ENCODE results near the gene FBN2.

FBN2 gene

DNA sequence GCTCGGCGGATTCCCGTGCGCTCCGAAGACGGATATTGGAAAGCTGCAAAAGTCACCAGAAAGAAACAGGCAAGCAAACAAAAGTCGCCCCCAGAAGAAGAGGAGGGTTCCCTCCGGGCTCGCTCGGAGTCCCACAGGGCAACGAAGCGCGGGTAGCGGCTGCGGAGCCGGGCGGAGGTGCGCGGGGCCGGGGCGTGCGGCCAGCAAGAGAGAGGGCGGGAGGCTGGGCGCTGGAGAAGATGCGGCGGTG is at the start of gene FBN2:
FBN2 (minus strand) TSS at position 246 of the 250 bp plus-strand sequence. CDS start 642 bp downstream, outside the sequence.
- no peak for DNase-seq (ENCODE audit: low read depth)
- TF ChIP-seq CTCF (IDR thresholded peaks at IDR 0.05; ENCODE audit: control insufficient read depth, extremely low read depth, insufficient read depth): no peak
- H3K4me3 ChIP-seq (ENCODE audit: low read depth, low read length): no peak within 1 kb of the TSS

DNA sequence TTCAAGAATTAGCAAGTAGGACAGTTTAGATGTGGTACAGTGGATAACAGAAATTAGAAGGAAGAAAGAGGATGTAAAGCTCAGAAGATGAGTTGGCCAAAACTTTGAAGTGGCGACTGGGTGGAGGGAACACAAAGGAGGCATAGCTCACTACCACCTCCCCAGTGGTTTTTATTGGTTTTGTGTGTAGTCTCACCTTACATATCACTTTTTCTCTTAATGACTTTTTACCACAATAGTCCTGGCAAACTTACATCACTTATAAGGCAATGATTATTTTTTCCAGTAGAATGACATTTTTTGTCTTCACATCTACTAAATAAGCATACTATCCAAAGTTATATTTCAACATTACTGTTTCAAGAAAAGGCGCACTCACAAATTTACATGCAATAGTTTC is 49.2 kb upstream of the FBN2 start:
- H3K4me3 ChIP-seq (ENCODE audit: low read depth, low read length): no peak overlapping the region
- no peak for TF ChIP-seq CTCF (IDR thresholded peaks at IDR 0.05; ENCODE audit: control insufficient read depth, extremely low read depth, insufficient read depth)
- no peak for DNase-seq (ENCODE audit: low read depth)

- no peak for TF ChIP-seq CTCF (IDR thresholded peaks at IDR 0.05; ENCODE audit: control insufficient read depth, extremely low read depth, insufficient read depth)
- DNase-seq (ENCODE audit: low read depth): no peak
- H3K4me3 ChIP-seq (ENCODE audit: low read depth, low read length): no peak overlapping the region
These were observed 48.8 kb upstream of the FBN2 start for GRCh38 chr5:128586848-128587247.

- no peak for DNase-seq (ENCODE audit: low read depth)
- TF ChIP-seq CTCF (IDR thresholded peaks at IDR 0.05; ENCODE audit: control insufficient read depth, extremely low read depth, insufficient read depth): no peak
- no peak overlapping the region for H3K4me3 ChIP-seq (ENCODE audit: low read depth, low read length)
These were observed 41.6 kb upstream of the FBN2 start for GRCh38 chr5:128579639-128580038.

GRCh38 chr5:128579093-128579492 is 41.0 kb upstream of the FBN2 start:
- no peak for TF ChIP-seq CTCF (IDR thresholded peaks at IDR 0.05; ENCODE audit: control insufficient read depth, extremely low read depth, insufficient read depth)
- no peak overlapping the region for H3K4me3 ChIP-seq (ENCODE audit: low read depth, low read length)
- DNase-seq (ENCODE audit: low read depth): no peak

GRCh38 chr5:128574041-128574440 is 36.0 kb upstream of the FBN2 start:
- H3K4me3 ChIP-seq (ENCODE audit: low read depth, low read length): no peak overlapping the region
- DNase-seq (ENCODE audit: low read depth): no peak
- no peak for TF ChIP-seq CTCF (IDR thresholded peaks at IDR 0.05; ENCODE audit: control insufficient read depth, extremely low read depth, insufficient read depth)

- TF ChIP-seq CTCF (IDR thresholded peaks at IDR 0.05; ENCODE audit: control insufficient read depth, extremely low read depth, insufficient read depth): no peak
- DNase-seq (ENCODE audit: low read depth): no peak
- H3K4me3 ChIP-seq (ENCODE audit: low read depth, low read length): no peak overlapping the region
These were observed 34.9 kb upstream of the FBN2 start for GRCh38 chr5:128572930-128573319.
